ENCODE results near the gene PRKCZ. TPM values are rescaled to one million over a fixed set of nuclear protein-coding genes. Genes with fewer than 3 reads are reported as not detected.

The PRKCZ gene
- total RNA-seq, result 3.5 and 3.9 TPM in 2 replicates

- intact Hi-C loops (cut with micrococcal nuclease), result no loop called here
Observed at GRCh38 chr1:2049718-2050431, at the start of gene PRKCZ. Gene PRKCZ (plus strand): TSS chr1:2050411. CDS start chr1:2050631, 220 bp downstream.

DNA sequence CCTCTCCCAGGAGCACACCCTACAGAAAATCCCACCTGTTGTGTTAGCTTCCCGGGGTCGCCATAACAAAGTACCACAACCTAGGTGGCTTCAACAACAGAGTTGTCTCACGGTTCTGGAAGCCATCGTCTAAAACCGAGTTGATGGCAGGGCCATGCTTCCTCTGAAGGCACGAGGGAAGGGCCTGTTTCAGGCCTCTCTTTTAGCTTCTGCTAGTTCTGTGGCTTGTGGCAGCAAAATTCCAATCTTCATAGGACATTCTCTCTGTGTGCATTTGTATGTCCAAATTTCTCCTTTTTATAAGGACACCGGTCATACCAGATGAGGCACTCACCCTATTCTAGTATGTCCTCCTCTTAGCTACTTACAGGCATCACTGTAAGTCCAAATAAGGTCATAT, 49.8 kb upstream of the PRKCZ start:
- intact Hi-C loops (cut with micrococcal nuclease), result no loop called here

DNA sequence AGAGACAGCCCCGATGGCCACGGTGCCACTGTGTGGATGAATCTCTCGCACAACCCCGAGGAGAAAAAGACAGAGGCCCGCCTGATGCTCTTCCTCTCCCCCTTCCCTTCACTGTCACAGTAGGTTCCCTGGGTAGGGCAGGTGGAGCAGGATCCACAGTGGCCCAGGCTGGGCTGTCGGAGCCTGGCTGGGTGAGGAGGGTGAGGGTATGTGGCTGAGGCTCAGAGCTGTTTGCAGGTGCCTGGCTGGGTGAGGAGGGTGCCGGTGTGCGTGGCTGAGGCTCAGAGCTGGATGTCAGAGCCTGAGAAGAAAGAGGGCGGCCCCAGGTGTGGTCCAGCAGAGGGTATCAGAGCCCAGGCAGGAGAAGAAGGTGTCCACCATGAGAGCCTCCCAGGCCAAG, 49.4 kb upstream of the PRKCZ start:
- intact Hi-C loops (cut with micrococcal nuclease), result no loop called here

DNA sequence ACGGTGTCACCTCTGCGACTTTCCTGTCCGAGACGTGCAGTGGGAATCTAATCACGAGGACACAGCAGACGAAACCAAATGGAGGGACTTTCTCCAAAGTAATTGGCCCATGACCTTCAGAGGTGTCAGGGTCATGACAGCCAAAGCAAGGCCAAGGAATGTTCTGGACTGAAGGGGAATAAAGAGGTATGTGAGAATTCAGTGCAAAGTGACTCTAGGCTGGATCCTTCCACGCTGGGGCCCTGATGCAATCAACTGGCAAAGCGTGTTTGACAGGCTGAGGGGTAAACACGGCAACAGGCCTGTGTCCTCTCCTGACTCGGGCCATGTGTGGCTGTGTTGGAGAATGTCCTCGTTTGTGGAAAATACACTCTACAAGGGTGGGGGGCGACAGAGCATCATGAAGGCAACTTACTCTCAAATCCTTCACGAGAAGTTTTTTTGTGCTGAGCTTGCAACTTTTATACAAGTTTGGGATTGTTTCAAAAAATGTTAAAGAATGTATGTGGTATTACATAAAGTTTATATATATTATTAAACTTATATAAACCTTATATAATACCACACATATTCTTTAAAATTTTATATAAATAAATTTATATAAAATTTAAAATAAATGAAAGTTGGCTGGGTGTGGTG, 48.3 kb upstream of the PRKCZ start:
- intact Hi-C loops (cut with micrococcal nuclease), result no loop called here

DNA sequence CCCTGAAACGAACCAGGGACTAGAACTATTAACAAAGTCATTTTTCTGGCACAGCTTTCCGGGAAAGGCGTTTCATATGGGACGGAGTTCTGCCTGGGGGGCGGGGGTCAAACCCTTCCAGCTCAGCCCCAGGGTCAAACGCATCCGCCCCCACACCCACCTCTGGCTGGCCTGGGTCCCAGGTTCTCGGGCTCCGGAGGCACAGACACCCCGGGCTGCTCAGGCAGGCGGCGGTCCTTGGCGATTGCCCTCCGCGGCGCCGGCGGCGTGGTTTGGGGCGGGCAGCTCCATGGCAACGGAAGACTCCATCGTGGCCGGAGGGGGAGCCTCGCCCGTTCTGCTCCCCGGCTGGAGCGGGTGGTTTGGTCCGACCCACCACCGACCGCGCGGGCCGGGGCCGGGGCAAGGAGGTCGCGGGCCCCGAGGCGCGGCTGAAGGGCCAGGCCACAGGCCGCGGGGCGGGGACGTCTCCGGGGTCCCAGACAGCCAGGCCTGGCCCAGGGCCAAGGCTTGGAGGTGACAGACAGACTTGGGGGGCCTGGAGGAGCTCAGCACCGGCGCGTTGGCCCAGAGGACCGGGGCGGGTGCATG, 46.6 kb upstream of the PRKCZ start, which contains the start of gene CFAP74:
TSS of gene CFAP74 (minus strand) at position 246 of the 591 bp plus-strand sequence. CDS start 12,830 bp downstream, outside the sequence.
- intact Hi-C loops (cut with micrococcal nuclease), result no loop called here

- intact Hi-C loops (cut with micrococcal nuclease), result no loop called here
Observed at GRCh38 chr1:2004856-2005255, 45.4 kb upstream of the PRKCZ start.

DNA sequence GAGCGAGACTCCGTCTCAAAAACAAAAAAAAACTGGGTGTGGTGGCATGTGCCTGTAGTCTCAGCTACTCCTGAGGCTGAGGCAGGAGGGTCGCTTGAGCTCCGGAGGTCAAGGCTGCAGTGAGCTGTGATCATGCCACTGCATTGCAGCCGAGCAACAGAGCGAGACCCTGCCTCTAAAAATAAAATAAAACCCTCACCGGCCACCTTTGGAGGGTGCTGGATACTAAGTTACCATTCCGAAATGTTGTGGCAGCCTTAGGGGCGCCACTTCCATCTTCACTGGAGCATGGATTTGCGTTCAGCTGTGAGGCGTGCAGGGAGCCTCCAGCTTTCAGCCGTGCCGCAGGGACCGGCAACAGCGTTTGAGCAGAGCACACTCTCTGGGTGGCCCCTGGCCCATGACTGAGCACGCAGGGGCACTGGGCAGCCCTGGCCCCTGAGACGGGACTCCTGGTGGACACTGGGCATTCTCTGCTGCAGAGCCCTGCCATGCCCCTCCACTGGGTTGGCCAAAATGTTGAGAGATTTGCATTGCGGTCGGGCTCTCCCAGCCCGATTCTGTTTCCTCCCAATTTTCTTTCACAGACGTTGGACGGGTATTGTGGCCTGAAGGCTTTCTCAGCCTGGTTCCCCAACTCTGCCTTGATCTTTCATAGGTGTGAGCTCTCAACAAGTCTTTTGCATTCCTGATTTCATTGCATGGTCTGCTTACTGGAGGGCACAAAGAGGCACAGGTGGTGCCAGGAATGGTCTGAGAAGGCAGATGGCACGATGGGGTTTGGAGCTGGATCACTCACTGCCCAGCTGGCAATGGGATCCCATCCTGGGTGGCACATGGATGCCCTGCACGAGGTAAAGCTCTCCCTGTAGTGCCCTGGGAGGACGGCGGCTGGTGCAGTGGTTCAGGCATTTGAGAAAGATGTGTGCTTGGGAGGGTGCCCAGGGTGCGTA, 40.8 kb upstream of the PRKCZ start:
- intact Hi-C loops (cut with micrococcal nuclease), result no loop called here

- intact Hi-C loops (cut with micrococcal nuclease), result no loop called here
Observed at GRCh38 chr1:2014181-2014580, 36.0 kb upstream of the PRKCZ start.

DNA sequence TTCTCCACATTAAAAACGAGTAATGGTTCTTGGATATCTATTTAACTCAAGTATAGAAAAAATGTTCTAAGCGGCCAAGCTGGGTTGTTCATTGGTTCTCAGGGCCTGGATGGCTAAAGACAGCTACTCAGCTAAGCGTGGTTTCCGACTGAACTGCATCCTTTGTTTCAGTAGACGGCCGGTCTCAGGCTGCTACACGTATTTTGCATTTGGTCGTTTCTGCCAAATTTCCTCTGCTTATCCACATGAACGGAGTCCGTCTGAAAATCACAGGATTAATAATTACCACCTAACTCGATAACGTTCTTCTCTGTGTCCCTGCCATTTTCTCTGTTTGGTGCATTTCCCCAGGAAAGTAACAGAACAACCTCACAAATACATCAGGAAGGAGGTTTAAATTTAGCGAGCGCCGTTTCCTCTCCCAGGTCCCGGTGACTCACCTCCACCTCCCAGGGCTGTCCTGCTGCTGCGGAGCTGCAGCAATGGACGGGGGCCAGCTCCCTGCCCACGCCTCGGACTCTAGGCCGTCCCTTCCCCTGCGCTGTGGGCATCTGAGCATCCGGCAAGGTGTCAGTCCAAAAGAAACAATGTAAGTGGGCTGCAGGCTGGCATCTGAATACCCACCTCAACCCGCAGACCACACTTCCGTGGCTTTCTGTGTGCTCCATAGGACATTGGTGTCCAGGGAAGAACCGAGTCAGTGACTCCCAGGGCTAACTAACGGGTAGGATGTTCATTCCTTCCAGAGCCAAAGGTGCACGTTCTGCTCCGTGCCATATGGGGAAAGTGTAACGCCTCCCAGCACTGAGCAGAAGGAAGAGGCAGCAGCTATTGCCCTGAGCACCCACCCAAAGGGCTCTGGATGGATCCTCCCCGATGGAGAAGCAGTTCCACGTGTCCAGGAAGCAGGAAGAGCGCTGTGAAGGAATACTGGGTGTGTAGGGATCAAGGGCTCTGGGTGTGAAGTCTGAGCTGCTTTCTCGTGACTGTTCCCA, 35.2 kb upstream of the PRKCZ start:
- intact Hi-C loops (cut with micrococcal nuclease), result no loop called here

DNA sequence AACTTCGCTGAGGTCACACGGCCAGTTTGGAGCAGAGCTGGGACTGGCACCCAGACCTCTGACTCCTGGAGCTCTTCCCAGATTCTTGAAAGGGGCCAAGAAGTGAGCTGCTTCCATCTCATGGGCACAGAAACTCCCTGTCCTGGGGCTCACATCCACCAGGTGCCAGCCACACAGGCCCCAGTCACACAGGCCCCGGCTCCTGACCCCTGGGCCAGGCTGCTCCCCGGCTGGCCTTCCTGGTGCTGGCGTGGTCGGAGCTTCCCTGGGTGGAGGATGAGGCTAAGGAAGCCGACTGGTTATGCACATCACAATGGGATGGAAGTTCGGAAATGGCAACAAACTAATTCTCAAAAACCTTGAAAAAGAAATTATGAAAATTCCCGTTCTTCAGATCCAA, 34.1 kb upstream of the PRKCZ start:
- intact Hi-C loops (cut with micrococcal nuclease), result no loop called here

DNA sequence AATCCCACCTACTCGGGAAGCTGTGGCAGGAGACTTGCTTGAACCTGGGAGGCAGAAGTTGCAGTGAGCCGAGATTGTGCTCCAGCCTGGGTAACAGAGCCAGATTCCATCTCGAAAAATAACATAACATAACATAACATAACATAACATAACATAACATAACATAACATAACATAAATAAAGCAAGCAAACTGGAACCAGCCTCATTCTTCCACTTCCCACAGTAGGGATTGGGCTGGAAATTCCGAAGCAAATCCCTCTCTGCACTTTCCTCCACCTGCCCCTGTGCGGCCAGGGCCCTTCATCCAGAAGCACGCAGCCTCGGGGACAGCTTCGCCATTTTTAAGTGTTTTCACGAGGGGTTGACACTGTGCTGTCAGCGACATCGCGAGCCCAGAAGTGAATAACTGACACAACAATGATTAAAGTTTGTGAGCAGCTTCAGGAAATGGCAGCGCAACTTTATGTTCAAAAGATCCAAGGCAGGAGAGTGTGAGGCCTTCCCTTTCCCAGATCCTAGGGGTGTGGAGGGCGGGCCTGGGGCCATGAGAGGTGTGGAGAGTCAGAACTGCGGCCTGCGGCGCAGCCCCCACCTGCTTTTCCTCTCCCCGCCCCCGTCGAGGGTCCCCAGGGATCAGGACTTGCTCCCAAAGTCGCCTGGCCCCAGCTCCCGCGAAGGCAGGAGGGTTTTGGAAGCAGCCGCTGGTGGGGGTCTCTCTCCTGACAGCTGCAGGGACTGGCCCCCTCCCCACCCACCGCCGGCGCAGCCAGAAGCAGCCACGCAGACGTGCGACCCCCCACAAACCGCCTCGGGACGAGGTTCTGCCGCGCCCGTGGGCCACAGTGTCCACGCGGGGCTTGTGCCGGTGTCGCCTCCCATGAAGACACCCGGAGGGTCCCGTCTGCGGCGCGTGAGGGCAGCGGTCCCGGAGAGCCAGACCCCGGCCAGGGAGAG, 31.7 kb upstream of the PRKCZ start:
- intact Hi-C loops (cut with micrococcal nuclease), result no loop called here

DNA sequence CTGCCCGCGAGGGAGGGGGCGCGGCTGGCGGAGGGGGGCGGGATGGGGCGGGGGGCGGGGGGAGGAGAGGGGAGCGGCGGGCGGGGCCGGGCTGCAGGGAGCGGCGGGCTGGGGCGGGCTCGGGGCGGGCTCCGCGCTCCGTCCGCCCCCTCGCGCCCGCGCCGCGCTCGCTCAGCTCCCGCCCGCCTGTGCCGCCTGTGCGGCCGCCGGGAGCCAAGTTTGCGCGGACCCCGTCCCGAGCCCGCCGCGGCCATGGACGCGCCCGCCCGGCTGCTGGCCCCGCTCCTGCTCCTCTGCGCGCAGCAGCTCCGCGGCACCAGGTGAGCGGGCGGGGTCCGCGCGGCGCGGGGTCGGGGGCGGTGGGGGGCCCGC, 31.1 kb upstream of the PRKCZ start, which contains the start of gene GABRD:
TSS of gene GABRD (plus strand) at position 174 of the 372 bp plus-strand sequence. CDS start at position 253, 79 bp downstream.
- intact Hi-C loops (cut with micrococcal nuclease), result no loop called here

GRCh38 chr1:2019571-2020309, 30.5 kb upstream of the PRKCZ start:
- intact Hi-C loops (cut with micrococcal nuclease), result no loop called here

DNA sequence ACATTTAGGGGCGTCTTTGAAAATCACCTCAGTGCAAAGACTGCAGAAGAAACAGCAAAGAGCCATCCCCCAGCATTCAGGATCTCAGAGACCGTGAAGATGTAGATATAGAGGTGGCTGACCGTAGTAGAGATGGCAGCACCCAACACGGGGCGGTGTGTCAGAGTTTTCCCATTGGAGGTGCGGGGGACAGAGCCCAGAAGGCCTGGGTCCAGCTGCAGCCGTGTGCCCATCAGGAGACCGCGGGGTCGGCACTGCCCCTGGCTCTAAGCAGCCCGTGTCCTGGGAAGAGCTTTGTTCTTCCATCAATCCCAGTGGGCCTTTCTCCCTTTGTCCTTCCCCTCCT, 29.9 kb upstream of the PRKCZ start:
- intact Hi-C loops (cut with micrococcal nuclease), result no loop called here

- intact Hi-C loops (cut with micrococcal nuclease), result no loop called here
Observed at GRCh38 chr1:2021550-2021949, 28.7 kb upstream of the PRKCZ start.

DNA sequence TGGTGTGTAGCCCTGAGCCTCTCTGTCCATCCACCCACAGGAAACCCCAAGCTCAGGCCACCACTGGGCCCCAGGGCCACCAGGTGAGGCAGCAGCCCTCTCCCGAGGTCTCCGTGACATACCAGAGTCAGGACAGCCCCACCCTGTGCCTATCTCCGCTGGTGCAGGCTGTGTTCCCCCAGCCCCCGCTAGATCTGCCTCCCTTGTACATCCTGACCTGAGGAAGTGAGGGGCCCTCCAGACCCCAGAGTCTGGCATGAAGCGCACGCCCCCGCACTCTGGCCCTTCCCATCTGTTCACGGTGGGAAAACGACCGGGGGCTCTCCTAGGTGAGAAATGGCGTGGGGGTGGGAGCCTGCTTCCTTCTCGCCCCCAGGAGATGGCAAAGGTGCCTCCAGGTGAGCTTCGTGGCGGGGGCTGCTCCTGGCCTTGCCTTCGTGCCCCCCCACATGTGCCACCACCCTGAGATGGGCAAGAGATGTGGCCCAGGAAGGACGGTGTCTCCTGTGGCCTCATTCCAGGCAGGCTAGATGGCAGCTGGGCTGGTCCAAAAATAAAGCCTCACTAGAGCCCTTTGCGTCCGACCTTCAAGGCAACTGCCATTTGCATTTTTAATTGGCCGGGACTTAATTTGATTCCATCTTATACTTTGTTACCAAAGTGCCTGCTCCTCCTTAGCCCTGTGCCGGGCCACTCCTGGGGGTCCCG, 28.0 kb upstream of the PRKCZ start:
- intact Hi-C loops (cut with micrococcal nuclease), result no loop called here

DNA sequence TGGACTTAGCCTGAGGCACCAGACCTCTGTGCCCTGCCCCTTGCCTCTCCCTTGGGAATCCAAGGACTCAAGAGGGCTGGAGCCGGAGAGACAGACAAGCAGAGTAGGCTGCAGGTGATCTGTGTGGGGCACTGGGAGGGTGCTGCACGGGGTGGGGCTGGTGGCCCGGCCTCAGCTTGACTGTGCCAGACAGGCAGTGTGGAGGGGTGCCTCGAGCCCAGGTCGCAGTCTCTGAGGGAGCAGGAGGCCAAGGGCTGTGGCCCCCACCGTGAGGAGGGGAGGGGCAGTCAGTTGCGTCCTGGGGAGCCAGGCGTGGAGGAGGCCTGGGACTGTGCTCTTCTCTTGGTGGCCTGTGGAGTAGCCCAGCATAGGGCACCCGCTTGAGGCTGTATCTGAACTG, 27.0 kb upstream of the PRKCZ start:
- intact Hi-C loops (cut with micrococcal nuclease), result no loop called here

- intact Hi-C loops (cut with micrococcal nuclease), result no loop called here
Observed at GRCh38 chr1:2024451-2024850, 25.8 kb upstream of the PRKCZ start.

Measured in T-helper 2 cell treated with Interferon-gamma antibody and Interleukin-4, amounts not matched to agents 100 ng/mL and 5 ng/mL, for 36 hours (primary cell).